ENCODE results near the gene MED15.

DNA sequence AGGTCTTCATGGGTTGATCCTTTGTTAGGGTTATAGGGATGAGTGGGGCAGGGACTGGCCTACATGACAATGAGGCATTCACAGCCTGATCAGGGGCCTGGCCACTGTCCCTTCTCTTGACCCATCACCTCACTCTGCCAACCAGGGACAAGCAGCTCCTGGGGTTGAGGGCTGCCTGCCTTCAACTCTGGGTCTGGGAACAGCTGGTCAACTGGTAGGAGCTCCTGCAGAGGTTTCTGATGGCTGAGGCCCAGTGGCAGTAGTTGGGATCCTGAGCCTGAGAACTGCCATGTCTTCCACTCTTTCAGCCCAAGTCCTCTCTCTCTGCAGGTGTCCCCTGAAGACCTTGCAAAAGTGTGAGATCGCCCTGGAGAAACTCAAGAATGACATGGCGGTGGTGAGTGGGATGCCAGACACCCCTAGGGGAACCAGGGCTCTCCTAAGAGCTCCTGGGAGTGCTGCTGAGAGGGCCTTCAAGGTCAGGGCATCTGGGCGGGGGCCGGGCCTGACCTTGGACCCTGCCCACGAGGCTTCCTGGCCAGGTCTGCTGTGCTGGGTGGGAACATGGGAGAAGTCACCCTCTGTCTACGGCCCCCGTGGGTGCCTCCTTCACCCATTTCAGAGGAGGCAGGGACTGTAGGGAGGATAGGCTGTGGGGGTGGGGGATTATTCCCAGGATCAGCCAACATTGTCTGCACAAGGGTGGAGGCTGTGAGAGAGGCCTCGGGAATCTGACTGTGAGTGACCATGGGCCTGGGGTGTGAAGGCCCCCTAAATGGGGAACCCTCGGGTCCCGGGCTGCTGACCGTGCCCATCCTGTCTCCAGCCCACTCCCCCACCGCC lies 76.8 kb downstream of the MED15 start:
- TF ChIP-seq, protein P1, sequence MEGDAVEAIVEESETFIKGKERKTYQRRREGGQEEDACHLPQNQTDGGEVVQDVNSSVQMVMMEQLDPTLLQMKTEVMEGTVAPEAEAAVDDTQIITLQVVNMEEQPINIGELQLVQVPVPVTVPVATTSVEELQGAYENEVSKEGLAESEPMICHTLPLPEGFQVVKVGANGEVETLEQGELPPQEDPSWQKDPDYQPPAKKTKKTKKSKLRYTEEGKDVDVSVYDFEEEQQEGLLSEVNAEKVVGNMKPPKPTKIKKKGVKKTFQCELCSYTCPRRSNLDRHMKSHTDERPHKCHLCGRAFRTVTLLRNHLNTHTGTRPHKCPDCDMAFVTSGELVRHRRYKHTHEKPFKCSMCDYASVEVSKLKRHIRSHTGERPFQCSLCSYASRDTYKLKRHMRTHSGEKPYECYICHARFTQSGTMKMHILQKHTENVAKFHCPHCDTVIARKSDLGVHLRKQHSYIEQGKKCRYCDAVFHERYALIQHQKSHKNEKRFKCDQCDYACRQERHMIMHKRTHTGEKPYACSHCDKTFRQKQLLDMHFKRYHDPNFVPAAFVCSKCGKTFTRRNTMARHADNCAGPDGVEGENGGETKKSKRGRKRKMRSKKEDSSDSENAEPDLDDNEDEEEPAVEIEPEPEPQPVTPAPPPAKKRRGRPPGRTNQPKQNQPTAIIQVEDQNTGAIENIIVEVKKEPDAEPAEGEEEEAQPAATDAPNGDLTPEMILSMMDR (conservative IDR thresholded peaks at IDR 0.05), result no peak
- no peak for TF ChIP-seq EZH2 (IDR thresholded peaks at IDR 0.05; ENCODE audit: low read depth)

All from PC-9 (cell line).